GM18861 (cell line): ENCODE results near the gene DCTN2.
"Not testable (repeated sequence)": the region's sequence is repeated elsewhere in the genome, so short reads cannot be mapped to it uniquely, and the experiment has no call there.

Source experiments
- ATAC-seq: cut with Tn5 transposase; IDR thresholded peaks from one replicate; pipeline ENCODE4 v1.9.1; 2021; ENCODE audit not compliant: unreplicated experiment

Gene DCTN2

GRCh38 chr12:57529831-57530230, 17.2 kb downstream of the DCTN2 start:
- no peak for ATAC-seq

- ATAC-seq, result no peak
Measured at GRCh38 chr12:57528831-57529555, 18.0 kb downstream of the DCTN2 start.

- ATAC-seq, result no peak
Measured at GRCh38 chr12:57528176-57528575, 18.8 kb downstream of the DCTN2 start.

- ATAC-seq, result no peak
Measured at GRCh38 chr12:57527184-57527583, 19.8 kb downstream of the DCTN2 start.

GRCh38 chr12:57526477-57527126, 20.4 kb downstream of the DCTN2 start:
- ATAC-seq, result no peak

GRCh38 chr12:57525615-57526383, 21.2 kb downstream of the DCTN2 start:
- no peak for ATAC-seq

GRCh38 chr12:57524814-57525614, 22.0 kb downstream of the DCTN2 start:
- no peak for ATAC-seq

- no peak for ATAC-seq
Measured at GRCh38 chr12:57523706-57524614, 23.0 kb downstream of the DCTN2 start.

- ATAC-seq, result no peak
Measured at GRCh38 chr12:57522887-57523705, 23.9 kb downstream of the DCTN2 start.

GRCh38 chr12:57522011-57522886, 24.7 kb downstream of the DCTN2 start, which contains the start of gene MBD6:
MBD6 (plus strand) TSS chr12:57522824; CDS start chr12:57524304, 1,480 bp downstream.
- peak; percentile 35 for ATAC-seq

- no peak for ATAC-seq
Measured at GRCh38 chr12:57521525-57522010, 25.4 kb downstream of the DCTN2 start.

- peak; percentile 52 for ATAC-seq
Measured at GRCh38 chr12:57520053-57520818, 26.8 kb downstream of the DCTN2 start, which contains the start of gene DDIT3. DDIT3 (minus strand) TSS chr12:57520514; CDS start chr12:57517406, 3,108 bp downstream.

- ATAC-seq, result no peak
Measured at GRCh38 chr12:57519796-57520052, 27.3 kb downstream of the DCTN2 start.

GRCh38 chr12:57518920-57519795, 27.8 kb downstream of the DCTN2 start:
- ATAC-seq, result no peak

GRCh38 chr12:57518176-57518919, 28.6 kb downstream of the DCTN2 start:
- ATAC-seq, result no peak

- not testable (repeated sequence) for ATAC-seq
Measured at GRCh38 chr12:57517718-57518117, 29.3 kb downstream of the DCTN2 start.
